ENCODE results near the gene THSD8.

THSD8 gene

DNA sequence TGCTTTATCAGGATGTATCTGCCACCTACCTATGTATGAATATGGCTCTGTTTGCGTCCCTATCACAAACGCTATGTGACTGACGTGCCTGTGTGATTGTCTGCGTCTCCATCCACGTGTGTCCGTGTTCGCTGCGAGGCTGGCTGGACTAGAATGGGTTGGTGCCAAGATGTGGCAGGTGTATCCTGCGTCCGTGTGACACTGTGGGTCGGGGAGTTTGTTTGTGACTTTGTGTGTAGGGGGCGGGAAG lies 19.8 kb upstream of the THSD8 start:
- no peak for DNase-seq

DNA sequence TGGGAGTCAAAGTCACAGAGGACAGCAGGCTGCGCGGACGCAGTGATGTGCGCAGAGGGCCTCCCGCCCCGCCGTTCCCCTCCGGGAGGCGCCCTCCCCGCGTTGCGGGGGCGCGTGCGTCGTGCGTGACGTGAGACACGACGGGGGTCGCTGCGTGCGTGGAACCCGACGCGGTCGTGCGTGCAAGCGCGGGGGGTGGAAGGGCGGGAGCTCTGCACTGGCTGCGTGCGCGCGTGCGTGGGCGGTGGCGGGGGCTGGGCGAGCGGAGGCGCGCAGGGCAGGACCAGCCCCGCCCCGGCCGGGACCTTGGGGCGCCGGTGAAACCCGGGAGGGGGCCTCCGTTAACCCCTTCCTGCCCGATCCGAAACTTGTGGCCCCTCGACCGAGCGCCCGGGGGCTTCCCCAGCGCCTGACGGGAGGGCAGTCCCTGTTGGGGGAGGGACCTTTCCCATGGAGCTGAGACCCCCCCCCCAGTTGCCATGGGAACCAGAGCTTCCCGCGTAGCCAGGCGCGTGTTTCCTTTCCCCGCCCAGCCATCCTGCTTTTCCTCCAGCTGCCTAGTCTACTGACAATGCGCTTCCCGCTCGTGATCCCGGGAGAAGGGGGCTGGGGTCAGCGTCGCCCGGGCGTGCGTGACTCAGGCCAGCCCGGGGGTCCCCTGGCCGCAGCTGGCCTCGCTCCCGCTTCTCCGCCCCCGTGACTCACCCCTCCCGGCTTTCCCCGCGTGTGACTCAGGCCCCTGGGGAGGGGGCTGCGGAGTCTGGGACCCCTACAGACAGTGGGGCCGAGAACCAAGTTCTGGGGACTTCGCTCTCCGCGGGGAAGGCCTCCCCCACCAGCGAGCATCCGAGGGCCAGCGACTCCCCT lies 19.2 kb upstream of the THSD8 start:
- peak; percentile 43 for DNase-seq

DNA sequence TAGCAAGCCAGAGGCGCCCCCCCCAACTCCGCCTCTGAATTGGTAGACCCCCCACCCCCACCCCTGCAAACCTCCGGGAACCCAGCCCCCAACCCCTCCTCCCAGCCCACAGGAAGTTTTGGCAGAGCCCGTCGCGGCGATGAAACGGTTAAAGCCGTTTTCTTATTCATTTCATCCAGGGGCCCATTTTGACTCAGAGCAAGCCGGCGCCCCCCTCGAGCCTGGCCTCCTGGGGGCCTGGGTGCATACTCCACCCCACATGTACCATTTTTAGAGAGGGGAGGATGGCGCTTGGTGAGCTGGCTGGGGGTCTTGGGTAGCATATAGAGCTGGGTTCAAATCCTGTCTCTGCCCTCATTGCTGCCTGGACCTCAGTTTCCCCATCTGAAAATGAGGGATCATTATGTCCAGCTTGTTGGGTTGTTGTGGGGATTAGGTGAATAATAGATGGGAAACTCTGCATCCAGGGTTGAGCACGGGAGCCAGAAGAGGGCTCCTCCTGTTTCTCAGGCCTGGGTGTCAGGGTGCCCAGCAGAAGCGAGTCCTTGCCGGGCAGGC lies 18.5 kb upstream of the THSD8 start:
- no peak for DNase-seq

DNA sequence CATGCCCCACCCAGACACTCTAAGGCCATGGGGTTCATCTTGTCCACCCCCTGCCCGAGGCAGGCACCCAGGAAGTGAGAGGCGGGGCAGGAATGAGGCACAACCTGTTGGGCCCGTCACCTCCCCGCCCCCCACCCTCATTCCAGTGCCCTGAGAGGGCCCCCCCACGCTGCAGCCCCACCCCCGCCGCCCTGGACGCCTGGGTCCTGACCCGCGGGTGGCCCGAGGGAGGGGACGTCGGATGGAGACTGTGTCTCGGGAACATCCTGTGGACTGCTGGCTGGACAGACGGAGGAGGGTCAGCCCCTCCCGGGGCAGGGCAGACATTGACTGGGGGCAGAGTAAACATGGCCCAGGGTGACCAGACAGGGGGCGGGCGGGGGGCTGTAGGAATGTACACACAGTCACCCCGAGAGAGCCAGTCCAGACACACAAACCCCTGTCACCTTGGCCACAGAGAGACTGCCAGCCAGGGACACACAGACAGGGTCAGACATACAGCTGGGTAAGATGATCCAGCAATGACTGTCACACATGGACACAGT lies 17.9 kb upstream of the THSD8 start:
- no peak for DNase-seq

DNA sequence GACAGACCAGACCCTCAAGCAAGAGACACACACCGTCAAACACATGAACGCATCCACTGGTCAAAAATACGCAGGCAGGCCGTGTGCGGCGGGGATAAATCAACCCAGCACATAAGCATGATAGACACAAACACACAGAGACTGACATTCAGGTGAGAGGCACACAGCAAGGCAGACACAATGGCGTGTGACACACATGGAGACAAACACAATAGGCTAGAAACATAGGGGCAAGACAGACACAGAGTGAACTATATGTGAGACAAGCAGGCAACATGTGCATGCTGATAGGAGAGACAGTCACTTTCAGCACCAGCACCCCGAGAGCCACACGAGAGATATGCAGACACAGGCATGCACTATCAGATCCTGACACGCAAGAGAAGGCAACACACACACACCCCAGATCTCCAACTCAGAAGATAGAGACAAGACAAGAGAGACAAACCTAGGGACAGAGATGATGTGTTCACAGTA lies 17.4 kb upstream of the THSD8 start:
- no peak for DNase-seq

DNA sequence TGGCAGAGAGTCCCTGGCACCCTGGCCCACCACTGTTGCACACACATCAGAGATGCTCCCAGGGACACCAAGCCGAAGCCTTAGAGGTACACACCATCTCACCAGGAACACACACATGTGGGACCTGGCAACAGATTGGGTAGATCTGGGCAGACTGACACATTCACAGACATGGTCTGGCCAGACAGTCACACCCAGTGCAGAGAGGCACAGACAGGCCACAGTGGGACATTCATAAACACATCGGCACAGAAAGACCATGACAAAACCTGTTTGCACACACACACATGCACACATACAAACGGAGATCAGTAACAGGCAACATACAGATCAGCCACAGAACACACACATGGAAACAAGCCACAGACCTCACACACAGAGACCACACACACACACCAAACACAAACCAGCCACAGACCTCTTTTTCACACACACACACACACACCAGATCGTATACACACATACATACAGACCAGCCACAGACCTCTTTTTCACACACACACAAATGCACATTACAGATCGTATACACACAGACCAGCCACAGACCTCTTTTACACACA lies 16.9 kb upstream of the THSD8 start:
- no peak for DNase-seq

DNA sequence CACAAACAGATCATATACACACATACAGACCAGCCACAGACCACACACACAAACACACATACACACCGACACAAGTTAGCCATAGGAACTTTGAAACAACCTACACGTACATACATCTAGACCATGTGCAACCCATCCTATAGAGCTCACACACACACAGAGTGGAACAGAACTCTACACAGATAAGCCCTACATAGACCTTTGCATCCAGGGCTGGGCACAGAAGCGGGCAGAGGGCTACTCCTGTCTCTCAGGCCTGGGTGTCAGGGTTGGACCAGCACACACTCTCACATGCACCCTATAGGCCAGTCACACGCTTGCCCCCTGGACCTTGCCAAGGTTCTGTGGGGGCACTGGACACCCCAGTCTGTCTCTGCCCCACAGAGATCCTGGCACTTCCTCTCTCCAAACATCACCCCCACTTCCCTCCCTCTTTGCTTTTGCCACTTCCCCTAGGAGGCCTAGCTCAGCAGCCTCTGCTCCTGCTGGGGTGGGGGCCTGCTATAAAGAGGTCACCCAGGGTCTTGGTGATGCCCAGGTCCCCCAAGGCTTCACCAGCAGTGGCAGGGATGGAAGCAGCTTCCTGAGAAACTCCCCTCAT lies 16.3 kb upstream of the THSD8 start:
- no peak for DNase-seq

DNA sequence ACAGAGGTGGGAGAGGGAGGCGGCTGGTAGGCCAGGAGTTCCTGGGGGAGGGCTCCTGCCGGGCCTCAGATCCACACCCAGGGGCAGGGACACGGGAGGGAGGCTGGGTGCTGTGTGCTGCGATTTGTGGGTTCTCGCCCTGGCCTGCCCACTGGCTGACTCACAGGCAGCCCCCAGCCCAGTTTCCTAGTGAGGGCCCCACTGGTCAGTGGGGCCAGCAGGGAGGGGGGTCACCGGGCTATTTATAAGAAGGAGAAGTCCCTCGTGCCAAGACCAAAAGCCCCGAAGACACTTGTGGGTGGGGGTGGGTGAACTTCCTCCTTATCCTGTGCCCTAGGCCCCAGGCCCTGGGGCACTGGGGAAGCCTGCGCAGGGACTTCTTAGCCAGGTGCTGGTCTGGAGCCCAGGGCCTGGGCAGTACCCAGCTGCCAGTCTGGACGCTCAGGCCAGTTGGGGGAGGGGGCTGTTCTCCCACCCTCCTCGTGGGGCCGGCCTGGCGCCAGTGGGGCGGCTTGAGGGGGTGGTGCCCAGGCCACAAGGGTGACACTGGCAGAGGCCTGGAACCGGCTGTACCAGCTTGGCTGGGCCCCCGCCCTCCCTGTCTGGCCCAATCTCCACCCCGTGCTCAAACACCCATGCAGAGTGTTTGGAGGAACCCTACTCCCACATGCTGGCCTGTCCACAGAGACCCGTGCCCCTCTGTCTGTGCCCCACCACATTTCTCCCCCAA lies 15.6 kb upstream of the THSD8 start:
- DNase-seq: no peak

DNA sequence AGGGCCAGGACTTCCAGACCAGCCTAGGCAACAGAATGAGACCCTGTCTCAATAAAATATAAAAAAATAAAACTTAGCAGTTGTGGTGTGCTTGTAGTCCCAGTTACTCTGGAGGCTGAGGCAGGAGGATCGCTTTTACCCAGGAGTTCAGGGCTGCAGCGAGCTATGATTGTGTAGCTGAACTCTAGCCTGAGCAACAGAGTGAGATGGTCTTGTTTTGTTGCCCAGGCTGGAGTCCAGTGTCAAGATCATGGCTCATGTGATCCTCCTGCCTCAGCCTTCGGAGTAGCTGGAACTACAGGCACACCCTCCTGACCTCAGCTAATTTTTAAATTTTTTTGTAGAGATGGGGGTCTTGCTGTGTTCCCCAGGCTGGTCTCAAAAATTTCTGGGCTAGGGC lies 14.9 kb upstream of the THSD8 start:
- DNase-seq: no peak

DNA sequence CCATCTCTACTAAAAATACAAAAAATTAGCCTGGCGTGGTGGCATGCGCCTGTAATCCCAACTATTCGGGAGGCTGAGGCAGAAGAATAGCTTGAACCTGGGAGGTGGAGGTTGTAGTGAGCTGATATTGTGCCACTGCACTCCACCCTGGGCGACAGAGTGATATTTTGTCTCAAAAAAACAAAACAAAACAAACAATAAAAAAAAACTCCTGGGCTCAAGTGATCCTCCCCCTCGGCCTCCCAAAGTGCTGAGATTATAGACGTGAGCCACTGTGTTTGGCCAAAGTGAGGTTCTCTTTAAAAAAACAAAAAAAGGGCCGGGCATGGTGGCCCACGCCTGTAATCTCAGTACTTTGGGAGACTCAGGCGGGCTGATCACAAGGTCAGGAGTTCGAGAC lies 14.4 kb upstream of the THSD8 start:
- DNase-seq: no peak

DNA sequence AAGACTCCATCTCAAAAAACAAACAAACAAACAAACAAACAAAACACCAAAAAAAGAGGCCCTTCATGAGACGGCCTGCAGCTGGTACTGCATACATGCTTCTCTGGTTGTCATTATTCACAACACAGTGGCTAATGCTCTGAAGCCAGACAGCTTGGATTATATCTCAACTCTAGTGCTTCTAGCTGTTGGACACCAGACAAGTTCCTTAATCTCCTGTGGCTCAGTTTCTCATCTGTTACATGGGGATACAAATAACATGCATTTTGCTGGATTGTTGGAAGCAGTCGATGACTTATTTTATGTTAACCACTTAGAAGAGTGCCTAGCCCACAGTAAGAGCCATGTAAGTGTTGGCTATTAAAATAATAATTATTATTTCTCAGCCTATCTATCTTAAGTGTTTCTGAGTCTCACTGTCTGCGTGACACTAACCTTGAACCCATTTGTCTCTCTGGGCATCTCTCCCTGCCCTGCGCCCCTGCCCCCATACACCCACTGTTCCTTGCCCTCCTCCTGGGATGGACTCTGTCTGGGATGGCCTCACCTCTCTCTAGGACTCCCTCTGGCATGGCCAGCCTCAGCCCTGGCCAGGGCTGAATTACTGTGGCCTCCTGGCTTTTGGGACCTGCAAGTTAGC lies 13.7 kb upstream of the THSD8 start:
- DNase-seq: no peak

DNA sequence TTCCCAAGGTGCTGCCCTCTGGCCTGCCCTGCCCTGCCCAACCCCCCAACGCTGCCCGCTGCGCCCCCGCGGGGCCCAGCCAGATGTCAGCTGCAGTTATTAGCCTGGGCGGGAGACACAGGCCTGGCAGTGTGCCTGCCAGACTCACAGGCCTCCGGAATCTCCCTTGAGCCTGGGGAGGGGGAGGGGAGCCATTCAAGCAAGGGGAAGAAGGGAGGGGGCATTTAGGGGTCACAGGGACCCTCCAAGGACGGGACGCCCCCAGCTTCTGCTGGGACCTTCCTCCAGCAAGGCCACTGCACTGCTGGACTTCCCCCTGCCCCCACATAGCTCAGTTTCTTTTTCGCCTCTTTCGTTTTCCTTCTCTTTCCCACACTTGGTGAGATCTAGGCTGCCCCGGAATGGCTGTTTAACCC lies 13.2 kb upstream of the THSD8 start:
- no peak for DNase-seq

DNA sequence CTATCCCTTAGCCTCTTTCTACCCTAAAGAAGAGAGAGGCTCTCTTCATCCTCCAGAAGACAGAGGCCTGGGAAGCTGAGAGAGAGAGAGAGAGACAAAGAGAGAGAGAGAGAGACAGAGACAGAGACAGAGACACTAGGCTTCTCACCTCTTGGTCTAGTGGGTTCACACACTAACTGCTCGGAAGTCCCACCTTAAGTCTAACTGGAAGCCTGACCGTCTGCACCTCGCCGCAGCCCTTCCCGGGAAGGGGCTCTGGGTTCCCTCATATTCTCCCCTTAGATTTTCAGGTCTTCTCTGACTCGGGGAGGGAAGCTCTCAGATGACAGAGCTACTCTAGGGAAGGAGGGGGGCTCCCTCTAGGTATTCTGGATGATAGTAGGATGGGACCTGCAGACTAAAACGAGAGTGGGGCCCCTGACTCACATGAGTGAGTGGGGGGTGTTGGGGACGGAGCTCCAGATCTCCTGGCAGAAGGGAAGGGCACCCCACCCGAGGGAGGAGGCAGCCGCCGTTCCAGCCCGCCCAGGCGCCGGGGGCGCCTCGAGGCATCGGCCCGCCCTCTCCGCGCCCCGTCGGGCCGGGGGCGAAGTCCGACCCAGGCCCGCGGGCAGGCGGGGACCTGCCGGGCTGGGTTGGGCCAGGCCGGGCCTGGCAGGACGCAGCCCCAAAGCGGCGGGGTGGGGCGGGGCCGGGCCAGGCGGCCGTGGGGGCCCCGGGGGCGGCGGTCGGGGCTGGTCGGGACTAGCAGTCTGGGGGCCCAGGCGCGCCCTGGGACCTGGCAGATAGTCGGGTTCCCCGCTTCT lies 12.6 kb upstream of the THSD8 start:
- no peak for DNase-seq

DNA sequence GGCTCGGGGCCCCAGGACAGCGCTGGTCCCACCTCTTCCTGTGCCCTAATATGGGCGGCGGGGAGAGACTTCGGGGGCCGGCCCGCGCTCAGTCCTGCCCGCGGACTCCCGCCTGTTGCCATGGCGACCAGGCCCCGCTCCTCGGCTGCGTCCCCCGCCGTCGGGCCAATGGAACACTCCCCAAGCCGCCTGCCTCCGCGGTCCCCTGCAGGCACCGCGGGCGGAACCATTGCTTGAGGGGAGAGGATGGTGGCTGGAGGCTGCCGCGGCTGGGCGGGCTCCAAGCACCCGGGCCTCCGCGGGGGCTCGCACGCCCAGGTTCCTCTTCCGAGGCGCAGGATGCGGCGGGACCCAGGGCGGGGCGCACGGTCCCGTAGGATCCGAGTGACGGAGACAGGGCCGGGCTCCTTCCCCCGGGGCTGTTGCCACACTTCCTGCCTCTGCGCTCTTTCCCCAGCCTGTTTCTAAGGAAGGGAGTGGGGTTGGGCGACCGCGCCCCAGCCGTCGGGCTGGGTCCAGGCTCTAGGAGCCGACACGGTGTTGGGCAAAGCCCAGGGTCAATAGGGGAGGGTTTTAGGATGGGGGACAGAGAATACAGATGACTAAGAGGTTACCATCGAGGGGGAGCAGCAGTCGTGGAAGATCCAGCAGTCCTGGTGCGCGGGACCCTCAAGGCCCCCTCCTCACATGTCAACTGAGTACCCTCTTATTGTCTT lies 11.8 kb upstream of the THSD8 start:
- peak; percentile 88 for DNase-seq

DNA sequence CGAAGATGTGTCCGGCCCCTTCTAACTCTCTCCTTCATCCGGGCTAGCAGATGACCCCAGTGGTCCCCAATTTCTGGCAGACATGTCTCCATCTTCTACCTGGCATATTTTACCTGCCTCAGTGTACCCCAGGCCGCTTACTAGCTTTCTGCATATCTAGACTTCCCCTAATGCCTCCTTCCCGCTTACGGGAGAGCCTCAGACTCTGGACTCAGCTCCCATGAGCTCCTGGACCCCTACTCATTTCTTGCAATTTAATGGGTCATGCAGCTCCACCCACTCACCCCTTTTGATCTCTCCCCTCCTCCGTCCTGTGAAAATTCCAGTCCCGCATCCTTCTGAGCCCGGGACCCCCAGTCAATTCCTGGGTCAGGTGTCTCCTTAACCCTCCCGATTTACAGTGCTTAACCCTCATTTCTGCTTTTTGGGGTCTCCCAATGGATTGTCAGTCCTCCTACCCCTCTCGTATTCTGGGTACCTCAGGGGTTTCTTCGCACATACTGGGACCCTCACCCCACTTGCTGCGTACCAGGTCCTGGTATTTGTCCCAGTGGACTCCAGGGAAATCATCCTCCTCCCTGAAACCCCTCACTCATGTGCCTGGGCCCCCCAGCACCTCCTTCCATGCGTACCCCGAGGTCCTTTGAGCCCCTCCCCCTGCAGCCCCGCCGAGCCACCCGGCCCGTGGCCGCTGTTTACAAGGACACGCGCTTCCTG lies 11.1 kb upstream of the THSD8 start:
- no peak for DNase-seq

DNA sequence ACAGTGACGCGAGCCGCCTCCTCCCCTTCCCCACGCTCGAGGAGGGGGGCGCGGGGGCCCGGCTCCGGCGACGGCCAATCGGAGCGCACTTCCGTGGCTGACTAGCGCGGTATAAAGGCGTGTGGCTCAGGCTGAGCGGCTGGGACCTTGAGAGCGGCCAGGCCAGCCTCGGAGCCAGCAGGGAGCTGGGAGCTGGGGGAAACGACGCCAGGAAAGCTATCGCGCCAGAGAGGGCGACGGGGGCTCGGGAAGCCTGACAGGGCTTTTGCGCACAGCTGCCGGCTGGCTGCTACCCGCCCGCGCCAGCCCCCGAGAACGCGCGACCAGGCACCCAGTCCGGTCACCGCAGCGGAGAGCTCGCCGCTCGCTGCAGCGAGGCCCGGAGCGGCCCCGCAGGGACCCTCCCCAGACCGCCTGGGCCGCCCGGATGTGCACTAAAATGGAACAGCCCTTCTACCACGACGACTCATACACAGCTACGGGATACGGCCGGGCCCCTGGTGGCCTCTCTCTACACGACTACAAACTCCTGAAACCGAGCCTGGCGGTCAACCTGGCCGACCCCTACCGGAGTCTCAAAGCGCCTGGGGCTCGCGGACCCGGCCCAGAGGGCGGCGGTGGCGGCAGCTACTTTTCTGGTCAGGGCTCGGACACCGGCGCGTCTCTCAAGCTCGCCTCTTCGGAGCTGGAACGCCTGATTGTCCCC lies 10.4 kb upstream of the THSD8 start, which contains the start of gene JUNB:
Gene JUNB (plus strand): TSS at position 142 of the 706 bp plus-strand sequence. CDS start 286 bp downstream, at position 428.
- DNase-seq: peak; percentile 82

DNA sequence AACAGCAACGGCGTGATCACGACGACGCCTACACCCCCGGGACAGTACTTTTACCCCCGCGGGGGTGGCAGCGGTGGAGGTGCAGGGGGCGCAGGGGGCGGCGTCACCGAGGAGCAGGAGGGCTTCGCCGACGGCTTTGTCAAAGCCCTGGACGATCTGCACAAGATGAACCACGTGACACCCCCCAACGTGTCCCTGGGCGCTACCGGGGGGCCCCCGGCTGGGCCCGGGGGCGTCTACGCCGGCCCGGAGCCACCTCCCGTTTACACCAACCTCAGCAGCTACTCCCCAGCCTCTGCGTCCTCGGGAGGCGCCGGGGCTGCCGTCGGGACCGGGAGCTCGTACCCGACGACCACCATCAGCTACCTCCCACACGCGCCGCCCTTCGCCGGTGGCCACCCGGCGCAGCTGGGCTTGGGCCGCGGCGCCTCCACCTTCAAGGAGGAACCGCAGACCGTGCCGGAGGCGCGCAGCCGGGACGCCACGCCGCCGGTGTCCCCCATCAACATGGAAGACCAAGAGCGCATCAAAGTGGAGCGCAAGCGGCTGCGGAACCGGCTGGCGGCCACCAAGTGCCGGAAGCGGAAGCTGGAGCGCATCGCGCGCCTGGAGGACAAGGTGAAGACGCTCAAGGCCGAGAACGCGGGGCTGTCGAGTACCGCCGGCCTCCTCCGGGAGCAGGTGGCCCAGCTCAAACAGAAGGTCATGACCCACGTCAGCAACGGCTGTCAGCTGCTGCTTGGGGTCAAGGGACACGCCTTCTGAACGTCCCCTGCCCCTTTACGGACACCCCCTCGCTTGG lies 9.6 kb upstream of the THSD8 start:
- DNase-seq: peak; percentile 54

DNA sequence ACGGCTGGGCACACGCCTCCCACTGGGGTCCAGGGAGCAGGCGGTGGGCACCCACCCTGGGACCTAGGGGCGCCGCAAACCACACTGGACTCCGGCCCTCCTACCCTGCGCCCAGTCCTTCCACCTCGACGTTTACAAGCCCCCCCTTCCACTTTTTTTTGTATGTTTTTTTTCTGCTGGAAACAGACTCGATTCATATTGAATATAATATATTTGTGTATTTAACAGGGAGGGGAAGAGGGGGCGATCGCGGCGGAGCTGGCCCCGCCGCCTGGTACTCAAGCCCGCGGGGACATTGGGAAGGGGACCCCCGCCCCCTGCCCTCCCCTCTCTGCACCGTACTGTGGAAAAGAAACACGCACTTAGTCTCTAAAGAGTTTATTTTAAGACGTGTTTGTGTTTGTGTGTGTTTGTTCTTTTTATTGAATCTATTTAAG lies 9.0 kb upstream of the THSD8 start:
- DNase-seq: no peak

Measured in NCI-H2107 (cell line).